ENCODE data around the gene COPE.
"Not testable (repeated sequence)": the region's sequence is repeated elsewhere in the genome, so short reads cannot be mapped to it uniquely, and the experiment has no call there.

DNA sequence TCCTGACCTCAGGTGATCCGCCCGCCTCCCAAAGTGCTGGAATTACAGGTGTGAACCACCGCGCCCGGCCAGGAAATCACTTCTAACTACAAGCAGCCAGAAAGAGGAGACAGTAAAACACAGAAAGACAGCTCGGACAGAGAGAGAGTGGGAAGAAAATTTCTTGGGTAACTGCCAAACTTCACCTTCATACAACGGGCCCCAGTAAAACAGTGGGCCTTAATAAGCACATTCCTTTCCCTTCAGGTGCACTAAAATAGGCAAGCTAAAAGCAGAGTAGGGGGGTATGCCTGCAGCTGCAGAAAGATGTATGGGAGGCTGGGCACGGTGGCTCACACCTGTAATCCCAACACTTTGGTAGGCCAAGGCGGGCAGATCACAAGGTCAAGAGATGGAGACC, 1.6 kb downstream of the COPE start:
- TF ChIP-seq FOXM1 (IDR thresholded peaks at IDR 0.05; ENCODE audit: borderline replicate concordance); SUZ12 (IDR thresholded peaks at IDR 0.05); NFRKB (IDR thresholded peaks at IDR 0.05); BHLHE40 (IDR thresholded peaks at IDR 0.05; ENCODE audit: borderline replicate concordance); HDGF (IDR thresholded peaks at IDR 0.05; ENCODE audit: borderline replicate concordance); FOXA1 (IDR thresholded peaks at IDR 0.05); SP1 (IDR thresholded peaks at IDR 0.05); L3MBTL2 (conservative IDR thresholded peaks at IDR 0.05); TARDBP (IDR thresholded peaks at IDR 0.05); FOXK2 (IDR thresholded peaks at IDR 0.05); ELF4 (IDR thresholded peaks at IDR 0.05); ARNT (IDR thresholded peaks at IDR 0.05): not testable (repeated sequence)
